Natural killer cell (primary cell): ENCODE data around the gene FUOM. TPM values are rescaled to one million over a fixed set of nuclear protein-coding genes. Genes with fewer than 3 reads are reported as not detected.

Experiments used
- ATAC-seq, 3 donors: fragments of 150-1000 bp in 2 of 3; fragments of 200-7000 bp in 1 of 3; cut with Tn5 transposase; 1 replicate in 1 of 3; 2 replicates in 2 of 3; pipeline ENCODE4 v1.10.0; 2021; ENCODE audit warnings: mild to moderate bottlenecking in 2 of 3, moderate library complexity in 2 of 3
- DNase-seq, 2 donors: peaks; one replicate each; pipeline versions ENCODE4 v3.0.0 to v3.0.0-alpha.2; 2013 to 2021; ENCODE audit warnings: mixed read lengths in 1 of 2
- H3K27ac ChIP-seq: one replicate; pipeline ENCODE4 v1.5.1; 2013; ENCODE audit warnings: mild to moderate bottlenecking, low read length
- H3K27me3 ChIP-seq: one replicate; pipeline ENCODE4 v1.6.1; 2013; ENCODE audit warnings: low read length; ENCODE audit not compliant: control insufficient read depth, insufficient read depth
- H3K36me3 ChIP-seq: one replicate; pipeline ENCODE4 v1.6.1; 2013; ENCODE audit warnings: low read length; ENCODE audit not compliant: control insufficient read depth, insufficient read depth
- H3K4me1 ChIP-seq: one replicate; pipeline ENCODE4 v1.6.1; 2013; ENCODE audit warnings: low read length; ENCODE audit not compliant: control insufficient read depth, insufficient read depth
- H3K4me3 ChIP-seq: one replicate; pipeline ENCODE4 v1.5.1; 2013; ENCODE audit warnings: low read length
- H3K9me3 ChIP-seq: one replicate; pipeline ENCODE4 v1.6.1; 2013; ENCODE audit warnings: low read length; ENCODE audit not compliant: control insufficient read depth, insufficient read depth
- H3K27ac Mint-ChIP-seq, 2 donors: one replicate each; pipeline ENCODE4 v1.8.0; 2022; ENCODE audit warnings: mild to moderate bottlenecking in 2 of 2, mixed read lengths in 2 of 2, moderate library complexity in 1 of 2
- H3K27me3 Mint-ChIP-seq, 2 donors: one replicate each; pipeline ENCODE4 v1.8.0; 2022; ENCODE audit warnings: low read depth in 2 of 2, mixed read lengths in 2 of 2
- H3K36me3 Mint-ChIP-seq: one replicate; pipeline ENCODE4 v1.8.0; 2022; ENCODE audit warnings: mixed read lengths
- H3K4me1 Mint-ChIP-seq, 2 donors: one replicate each; pipeline ENCODE4 v1.8.0; 2022; ENCODE audit warnings: mixed read lengths in 2 of 2
- H3K4me3 Mint-ChIP-seq: one replicate; pipeline ENCODE4 v1.8.0; 2022; ENCODE audit warnings: mild to moderate bottlenecking, moderate library complexity, mixed read lengths
- H3K9me3 Mint-ChIP-seq, 2 donors: one replicate each; pipeline ENCODE4 v1.8.0; 2022; ENCODE audit warnings: mixed read lengths in 2 of 2
- CTCF ChIP-seq: fragments of 200-600 bp; IDR thresholded peaks from one replicate; pipeline ENCODE4 v1.8.0; 2022; ENCODE audit warnings: antibody characterized with exemption
- WGBS: methylation state at CpG from one replicate; pipeline ENCODE4 v1.1.7; 2013; ENCODE audit warnings: missing lambda C conversion rate; ENCODE audit not compliant: insufficient coverage; 5-methylcytosine and 5-hydroxymethylcytosine counted together
- intact Hi-C: fragments of 100-400 bp; cut with micrococcal nuclease; formaldehyde crosslinking; loops from one replicate; pipeline ENCODE4 v1.14.2; 2022
- total RNA-seq, 4 donors: library from RNA; stranded (reverse); fragments of 120-200 nt in 1 of 4; gene quantifications; one replicate each; pipeline versions ENCODE4 v1.2.3 to v1.2.4, GENCODE V29; 2013 to 2022

FUOM gene
- total RNA-seq, 3 donors from 2014 or later (not counting 1 experiment from before 2014, with no cell fraction given): 7.6 to 9.5 (median 7.9) TPM

GRCh38 chr10:133354672-133355240, 3.1 kb downstream of the FUOM start:
- TF ChIP-seq CTCF: no peak
- Histone ChIP-seq H3K36me3 (no peaks in the 10 kb centered on the region), H3K27ac (no peak overlapping the region), H3K27me3 (no peaks in the 10 kb centered on the region), H3K4me3 (no peak overlapping the region), H3K4me1 (peaks cover 10% of the 10 kb centered on the region), H3K9me3 (no peaks in the 10 kb centered on the region)
- WGBS: 96% methylated on average over 14 of the region's 14 CpGs
- intact Hi-C loops: no loop called here
- Mint-ChIP-seq H3K4me3 (no peak overlapping the region), H3K4me1 (no peaks in the 10 kb centered on the region), H3K27me3 (no peaks in the 10 kb centered on the region), H3K36me3 (no peaks in the 10 kb centered on the region), H3K9me3 (no peaks in the 10 kb centered on the region), H3K27ac (no peak overlapping the region)
- ATAC-seq: no peak
- DNase-seq: no peak

DNA sequence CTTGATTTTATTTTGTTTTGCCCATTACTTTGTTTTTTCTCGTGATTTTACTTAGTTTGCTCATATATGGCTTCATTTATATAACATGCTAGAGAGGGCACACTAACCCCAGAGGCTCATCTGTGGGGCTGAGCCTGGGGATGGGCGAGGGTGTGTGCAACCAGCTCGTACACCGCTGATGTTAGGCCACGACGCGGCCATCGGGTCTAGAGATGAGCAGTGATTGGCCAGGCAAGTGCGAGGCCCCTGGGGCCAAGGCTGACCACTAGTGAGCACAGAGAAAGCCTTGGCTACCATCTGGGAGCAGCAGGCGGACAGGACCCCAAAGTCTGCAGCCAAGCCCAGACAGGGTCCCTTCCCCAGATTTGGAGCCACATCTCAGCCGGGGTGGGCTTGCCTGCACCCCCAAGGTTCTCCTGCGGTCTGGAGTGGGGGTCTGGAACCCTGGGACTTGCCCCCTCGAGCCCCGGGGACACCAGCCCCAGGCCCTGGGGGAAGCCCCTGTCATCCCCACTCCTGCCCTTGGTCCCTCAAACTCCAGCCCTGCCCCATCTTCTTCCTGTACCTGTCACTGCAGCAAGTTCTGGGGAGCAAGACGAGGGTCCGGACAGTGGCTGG, 3.7 kb downstream of the FUOM start:
- intact Hi-C loops: no loop called here
- Mint-ChIP-seq H3K4me1 (peaks cover 0 to 3% of the 10 kb centered on the region in 2 donors), H3K9me3 (no peaks in the 10 kb centered on the region), H3K4me3 (no peak overlapping the region), H3K27ac (no peak overlapping the region), H3K36me3 (no peaks in the 10 kb centered on the region), H3K27me3 (peaks cover 0 to 4% of the 10 kb centered on the region in 2 donors)
- no peaks in the 10 kb centered on the region for H3K36me3 ChIP-seq
- no peak overlapping the region for H3K4me3 ChIP-seq
- DNase-seq: no peak
- H3K27me3 ChIP-seq: no peaks in the 10 kb centered on the region
- 83% methylated on average over 16 of the region's 16 CpGs for WGBS
- no peak for TF ChIP-seq CTCF
- no peaks in the 10 kb centered on the region for H3K9me3 ChIP-seq
- H3K4me1 ChIP-seq: peaks cover 10% of the 10 kb centered on the region
- no peak overlapping the region for H3K27ac ChIP-seq
- no peak for ATAC-seq

DNA sequence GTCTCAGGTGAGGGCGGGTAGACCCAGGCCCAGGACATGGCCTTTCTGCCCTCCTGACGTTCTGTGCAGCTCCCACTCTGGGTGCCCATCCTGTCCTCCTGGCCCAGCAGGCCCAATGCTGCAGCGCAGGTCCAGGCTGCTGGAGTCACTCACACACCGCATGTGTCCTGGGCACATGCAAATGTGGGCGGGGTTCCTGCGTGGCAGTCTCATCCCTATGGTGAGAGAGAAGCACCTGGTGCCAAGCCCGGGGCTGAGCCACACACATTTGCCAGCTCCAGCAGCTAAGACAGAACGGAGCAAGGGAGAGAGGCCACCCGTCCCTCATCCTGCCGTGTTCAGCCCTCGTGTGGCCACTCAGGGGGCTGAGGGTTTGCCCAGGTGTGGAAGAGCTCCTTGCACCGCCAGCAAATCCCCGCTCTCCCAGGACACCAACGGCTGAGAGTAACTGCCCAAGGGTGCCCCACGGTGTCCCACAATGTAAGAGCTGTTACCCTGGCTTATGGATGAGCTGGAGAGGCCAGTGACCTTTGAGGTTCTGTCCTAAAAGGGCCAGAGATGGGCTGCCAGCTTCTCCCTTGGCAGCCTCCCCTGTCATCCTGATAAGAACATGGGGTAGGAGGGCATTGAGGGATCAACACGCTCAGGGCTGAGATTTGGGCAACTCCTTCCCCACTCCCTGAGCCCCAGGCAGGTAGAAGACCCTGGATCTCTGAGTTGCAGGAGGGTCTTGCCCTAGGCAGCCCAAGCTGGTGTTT, 4.4 kb downstream of the FUOM start:
- H3K36me3 ChIP-seq: no peaks in the 10 kb centered on the region
- no peak overlapping the region for H3K4me3 Mint-ChIP-seq
- TF ChIP-seq CTCF: no peak
- intact Hi-C loops: no loop called here
- H3K27me3 ChIP-seq: no peaks in the 10 kb centered on the region
- H3K9me3 Mint-ChIP-seq: no peaks in the 10 kb centered on the region
- no peak overlapping the region for H3K4me3 ChIP-seq
- H3K36me3 Mint-ChIP-seq: no peaks in the 10 kb centered on the region
- peaks cover 10% of the 10 kb centered on the region for H3K4me1 ChIP-seq
- peaks cover 0 to 5% of the 10 kb centered on the region in 2 donors for H3K4me1 Mint-ChIP-seq
- H3K27me3 Mint-ChIP-seq: peaks cover 0 to 6% of the 10 kb centered on the region in 2 donors
- no peak overlapping the region for H3K27ac ChIP-seq
- ATAC-seq (no peak), DNase-seq (no peak)
- no peaks in the 10 kb centered on the region for H3K9me3 ChIP-seq
- WGBS: 87% methylated on average over 16 of the region's 16 CpGs
- H3K27ac Mint-ChIP-seq: no peak overlapping the region
